NAMALWA (cell line): ENCODE measurements around the gene RBX1.
"Not testable (repeated sequence)": the region's sequence is repeated elsewhere in the genome, so short reads cannot be mapped to it uniquely, and the experiment has no call there.

Experiments
- DNase-seq: peaks from one replicate; pipeline ENCODE4 v3.0.0-alpha.2; 2015; ENCODE audit warnings: low spot score

RBX1 gene

DNA sequence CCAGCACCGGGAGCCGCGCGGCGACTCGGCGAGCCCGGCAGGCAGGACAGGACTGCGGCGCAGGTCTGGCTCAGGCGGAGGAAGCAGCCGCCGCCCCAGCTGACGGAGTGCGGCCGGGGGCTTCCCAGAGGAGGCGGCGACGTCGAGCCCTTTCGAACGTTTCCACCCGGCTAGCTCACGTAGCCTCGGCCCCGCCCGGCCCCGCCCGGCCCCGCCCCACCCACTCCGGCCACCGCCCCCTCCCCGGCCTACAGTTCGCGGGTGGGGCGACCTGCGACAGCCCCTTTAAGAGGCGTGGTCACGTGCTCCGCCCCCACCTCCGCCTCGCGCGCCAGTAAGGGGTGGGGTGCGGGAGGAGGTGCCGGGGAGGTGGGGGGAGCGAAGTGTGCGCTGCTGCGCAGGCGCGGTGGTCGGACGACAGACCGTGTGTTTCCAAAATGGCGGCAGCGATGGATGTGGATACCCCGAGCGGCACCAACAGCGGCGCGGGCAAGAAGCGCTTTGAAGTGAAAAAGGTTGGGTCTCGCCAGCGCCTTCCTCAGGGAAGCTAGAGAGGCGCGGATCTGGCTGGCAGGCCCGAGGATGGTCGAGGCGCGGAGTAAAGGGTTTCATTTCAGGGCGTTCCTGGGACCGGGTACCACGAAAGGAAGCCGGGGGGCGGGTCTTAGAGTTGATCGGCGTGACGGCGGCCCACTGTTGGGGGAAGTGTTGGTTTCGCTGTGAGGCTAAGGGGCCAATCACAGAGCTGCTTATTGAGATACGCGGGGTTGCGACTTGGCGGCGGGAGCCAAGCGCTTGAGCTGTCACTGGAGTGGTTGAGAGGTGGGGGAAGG, at the start of gene RBX1:
Gene RBX1, plus strand, starts transcription at position 417 of the 833 bp plus-strand sequence. Its CDS starts 21 bp downstream, at position 438.
- DNase-seq, result peak; percentile 98

- no peak for DNase-seq
Measured at GRCh38 chr22:40904101-40904500, 47.1 kb upstream of the RBX1 start.

GRCh38 chr22:40908895-40909294, 42.3 kb upstream of the RBX1 start:
- DNase-seq, result no peak

DNA sequence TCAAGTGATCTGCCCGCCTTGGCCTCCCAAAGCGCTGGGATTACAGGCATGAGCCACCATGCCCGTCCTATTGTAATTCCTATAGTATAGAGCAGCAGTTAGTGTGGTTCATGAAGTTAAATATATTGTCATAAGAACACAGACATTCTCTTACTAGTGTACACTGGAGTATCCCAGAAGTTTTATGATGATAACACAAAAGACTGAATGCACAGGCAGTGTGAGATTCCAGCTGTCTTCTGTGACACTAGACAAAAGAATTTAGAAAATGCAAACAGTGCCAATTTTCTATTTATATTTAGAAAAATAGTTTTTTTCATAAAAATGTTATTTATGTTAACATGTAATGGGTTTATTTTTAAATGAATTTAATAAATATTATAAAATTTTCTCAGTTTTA, 39.4 kb upstream of the RBX1 start:
- no peak for DNase-seq

DNA sequence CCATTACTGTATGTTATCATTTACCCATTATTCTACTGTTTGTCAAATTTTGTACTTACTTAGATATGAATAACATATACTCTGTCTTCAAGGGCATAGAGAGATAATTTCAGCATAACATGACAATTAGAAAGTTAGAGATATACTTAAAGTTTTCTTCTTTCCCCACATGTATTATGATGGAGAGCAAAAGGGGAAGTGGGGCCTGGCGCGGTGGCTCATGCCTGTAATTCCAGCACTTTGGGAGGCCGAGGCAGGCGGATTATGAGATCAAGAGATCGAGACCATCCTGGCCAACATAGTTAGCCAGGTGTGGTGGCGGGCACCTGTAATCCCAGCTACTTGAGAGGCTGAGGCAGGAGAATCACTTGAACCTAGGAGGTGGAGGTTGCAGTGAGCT, 38.2 kb upstream of the RBX1 start:
- not testable (repeated sequence) for DNase-seq

DNA sequence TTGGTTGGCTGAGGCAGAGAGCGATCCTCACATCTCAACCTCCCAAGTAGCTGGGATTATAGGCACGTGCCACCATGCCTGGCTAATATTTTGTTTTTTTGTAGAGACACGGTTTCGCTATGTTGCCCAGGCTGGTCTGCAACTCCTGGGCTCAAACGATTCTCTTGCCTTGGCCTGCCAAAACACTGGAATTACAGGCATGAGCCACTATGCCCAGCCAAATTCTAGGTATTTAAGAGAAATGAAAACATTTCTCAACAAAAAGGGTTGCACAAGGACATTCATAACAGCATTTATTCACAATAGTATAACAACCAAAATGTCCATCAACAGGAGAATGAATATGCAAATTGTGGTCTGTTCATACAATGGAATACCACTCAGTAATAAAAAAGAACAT, 31.7 kb upstream of the RBX1 start:
- DNase-seq, result no peak

DNA sequence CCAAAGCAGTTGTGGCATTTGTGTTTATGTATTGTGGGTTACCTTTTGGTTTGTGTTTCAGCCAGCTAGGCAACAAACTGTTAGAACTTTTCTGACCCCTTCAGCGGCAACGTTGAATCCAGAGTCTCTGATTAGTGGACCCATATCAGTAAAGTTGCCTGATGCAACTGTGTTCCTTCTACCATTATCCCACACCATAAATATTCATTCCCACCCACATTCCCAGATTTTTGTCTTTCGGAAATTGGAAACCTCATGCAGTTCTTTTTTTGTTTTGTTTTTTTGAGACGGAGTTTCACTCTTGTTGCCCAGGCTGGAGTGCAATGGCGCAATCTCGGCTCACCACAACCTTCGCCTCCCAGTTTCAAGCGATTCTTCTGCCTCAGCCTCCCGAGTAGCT, 30.7 kb upstream of the RBX1 start:
- no peak for DNase-seq

DNA sequence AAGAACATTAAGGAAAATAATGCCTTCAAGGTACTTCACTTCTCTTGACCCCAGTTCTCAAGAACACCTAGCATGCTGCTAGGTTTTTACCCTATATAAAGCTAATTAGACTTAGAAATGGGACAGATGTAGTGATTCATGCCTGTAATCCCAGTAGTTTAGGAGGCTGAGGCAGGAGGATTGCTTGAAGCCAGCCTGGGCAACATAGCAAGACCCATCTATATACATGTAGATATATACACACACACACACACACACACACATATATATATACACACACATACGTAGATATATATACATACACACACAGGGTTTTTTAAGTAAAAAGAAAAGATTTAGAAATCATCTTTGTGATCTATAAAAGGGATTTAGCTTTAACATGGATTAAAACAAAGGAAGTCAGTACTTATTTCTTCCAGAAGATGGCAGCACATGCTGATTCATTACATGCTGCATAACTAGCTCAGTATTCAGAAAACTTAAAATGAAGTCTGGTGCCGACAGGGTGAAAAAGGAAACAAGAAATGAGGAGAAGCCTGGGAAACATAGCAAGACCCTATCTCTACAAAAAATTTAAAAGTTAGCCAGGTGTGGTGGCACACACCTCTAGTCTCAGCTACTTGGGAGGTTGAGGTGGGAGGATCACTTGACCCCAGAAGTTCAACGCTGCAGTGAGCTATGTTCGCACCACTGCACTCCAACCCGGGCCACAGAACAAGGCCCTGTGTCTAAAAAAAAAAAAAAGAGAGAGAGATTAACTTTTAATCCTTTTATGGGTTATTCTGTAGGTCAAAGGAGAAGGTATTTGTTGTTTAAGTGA, 28.5 kb upstream of the RBX1 start:
- DNase-seq, result peak; percentile 83

- no peak for DNase-seq
Measured at GRCh38 chr22:40928657-40929056, 22.5 kb upstream of the RBX1 start.

DNA sequence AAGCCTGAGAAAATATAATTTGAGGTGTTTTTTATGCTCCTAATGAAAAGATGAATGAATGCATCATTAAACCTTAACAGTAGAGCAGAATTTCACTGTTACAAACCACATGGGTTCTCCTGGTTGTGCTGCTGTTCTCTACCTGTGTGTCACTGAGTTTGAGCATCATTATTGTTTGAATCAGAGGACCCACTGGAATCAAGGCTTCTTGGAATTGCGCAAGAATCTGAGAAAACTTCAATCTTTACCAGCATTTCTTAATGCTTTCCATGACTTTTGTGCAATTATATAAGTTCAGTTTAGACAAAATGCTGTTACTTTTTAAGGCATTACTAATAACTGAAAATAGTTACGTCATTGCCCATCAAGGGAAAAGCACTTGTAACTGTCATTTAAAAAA, 18.8 kb upstream of the RBX1 start:
- DNase-seq, result no peak

DNA sequence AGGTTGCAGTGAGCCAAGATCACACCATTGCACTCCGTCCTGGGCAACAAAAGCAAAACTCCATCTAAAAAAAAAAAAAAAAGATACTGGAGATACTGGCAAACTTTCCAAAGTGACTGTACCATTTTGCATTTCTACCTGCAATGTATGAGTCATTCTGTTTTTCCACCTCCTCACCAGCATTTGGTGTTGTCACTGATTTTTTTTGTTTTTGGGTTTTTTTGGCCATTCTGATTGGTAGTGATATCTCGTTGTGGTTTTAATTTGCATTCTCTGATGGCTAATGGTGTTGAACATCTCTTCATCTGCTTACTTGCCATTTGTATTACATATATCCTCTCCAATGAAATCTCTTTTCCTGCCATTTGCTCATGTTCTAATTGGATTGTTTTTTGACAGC, 12.0 kb upstream of the RBX1 start:
- DNase-seq, result peak; percentile 23

DNA sequence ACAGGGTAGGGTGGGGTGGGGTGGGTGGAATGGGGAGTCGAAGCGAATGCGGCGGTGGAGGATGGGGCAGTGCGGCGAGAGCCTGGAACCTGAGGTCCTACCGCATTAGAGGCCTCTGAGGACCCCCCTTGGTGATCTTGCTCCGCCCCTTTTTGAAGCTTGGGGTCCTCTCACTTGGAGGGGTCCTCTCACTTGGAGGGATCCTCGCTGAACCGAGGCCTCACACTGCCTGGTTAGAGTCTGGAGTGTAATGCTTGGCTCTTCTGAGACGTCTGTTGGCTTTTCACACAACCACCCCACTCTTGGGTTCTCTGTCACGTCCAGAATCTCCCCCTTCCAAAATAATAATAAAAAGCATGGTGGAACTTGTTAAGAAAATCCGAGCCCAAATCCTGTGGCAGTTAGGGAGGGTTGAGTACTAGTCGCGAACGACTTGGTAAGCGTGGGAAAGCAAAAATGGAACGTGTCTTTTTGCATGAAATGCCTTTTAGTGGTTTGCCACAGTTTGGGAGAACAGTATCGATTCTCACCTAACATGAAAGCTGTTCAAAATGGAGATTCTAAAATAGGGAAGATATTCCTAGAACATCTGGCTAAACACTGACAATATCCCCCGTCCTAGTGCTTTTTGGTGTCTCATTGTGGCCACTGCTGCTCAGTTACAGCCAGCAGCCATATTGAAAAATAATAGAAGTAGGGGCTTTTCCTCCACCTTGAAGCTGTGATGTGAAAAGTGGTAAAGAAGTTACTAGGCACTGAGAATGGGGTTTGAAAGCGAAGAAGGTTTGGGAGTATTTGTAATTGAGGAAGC, 822 bp downstream of the RBX1 start:
- peak; percentile 68 for DNase-seq

- no peak for DNase-seq
Measured at GRCh38 chr22:40953471-40953870, 2.3 kb downstream of the RBX1 start.

DNA sequence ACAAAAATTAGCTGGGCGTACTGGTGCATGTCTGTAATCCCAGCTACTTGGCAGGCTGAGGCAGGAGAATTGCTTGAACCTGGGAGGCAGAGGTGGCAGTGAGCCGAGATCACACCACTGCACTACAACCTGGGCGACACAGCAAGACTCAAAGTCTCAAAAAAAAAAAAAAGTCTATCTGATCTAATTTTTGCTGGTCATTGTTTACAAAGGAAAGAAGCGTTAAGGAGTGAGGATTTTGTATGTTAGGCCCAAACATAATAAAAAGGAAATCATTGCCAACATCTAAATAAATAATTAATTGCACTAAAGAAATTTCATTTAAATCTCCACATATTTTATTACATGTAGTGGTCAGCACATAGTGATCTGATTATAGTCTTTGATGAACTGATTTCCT, 2.9 kb downstream of the RBX1 start:
- no peak for DNase-seq

GRCh38 chr22:40955571-40955970, 4.4 kb downstream of the RBX1 start:
- DNase-seq, result no peak

DNA sequence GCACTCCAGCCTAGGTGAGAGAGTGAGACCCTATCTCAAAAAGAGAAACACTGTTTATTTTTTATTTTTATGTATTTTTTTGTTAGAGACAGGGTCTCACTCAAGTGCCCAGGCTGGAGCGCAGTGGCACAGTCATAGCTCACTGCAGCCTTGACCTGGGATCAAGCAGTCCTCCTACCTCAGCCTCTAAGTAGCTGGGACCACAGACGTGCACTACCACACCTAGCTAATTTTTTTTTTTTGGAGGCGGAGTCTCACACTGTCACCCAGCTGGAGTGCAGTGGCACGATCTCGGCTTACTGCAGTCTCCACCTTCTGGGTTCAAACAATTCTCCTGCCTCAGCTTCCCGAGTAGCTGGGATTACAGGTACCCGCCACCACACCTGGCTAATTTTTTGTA, 6.4 kb downstream of the RBX1 start:
- no peak for DNase-seq

DNA sequence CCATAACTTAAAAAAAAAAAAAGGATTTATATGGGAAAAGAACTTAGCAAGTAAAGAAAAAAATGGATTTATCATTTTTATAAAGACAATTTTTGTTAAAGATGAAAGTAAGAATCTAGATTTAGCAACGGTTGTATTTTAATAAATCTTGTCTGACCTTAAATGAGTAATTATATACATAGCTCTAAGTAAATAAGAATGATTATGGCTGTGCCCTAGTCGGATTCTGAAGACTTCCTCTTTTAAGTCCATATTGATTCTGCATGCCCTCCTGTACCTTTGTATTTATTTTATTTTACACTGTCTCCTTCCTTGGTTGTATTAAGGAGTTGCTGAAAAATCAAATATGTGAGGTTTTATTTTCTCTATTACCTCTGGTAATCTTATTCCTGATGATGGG, 7.1 kb downstream of the RBX1 start:
- DNase-seq, result no peak

GRCh38 chr22:40960145-40960544, 9.0 kb downstream of the RBX1 start:
- DNase-seq, result no peak

DNA sequence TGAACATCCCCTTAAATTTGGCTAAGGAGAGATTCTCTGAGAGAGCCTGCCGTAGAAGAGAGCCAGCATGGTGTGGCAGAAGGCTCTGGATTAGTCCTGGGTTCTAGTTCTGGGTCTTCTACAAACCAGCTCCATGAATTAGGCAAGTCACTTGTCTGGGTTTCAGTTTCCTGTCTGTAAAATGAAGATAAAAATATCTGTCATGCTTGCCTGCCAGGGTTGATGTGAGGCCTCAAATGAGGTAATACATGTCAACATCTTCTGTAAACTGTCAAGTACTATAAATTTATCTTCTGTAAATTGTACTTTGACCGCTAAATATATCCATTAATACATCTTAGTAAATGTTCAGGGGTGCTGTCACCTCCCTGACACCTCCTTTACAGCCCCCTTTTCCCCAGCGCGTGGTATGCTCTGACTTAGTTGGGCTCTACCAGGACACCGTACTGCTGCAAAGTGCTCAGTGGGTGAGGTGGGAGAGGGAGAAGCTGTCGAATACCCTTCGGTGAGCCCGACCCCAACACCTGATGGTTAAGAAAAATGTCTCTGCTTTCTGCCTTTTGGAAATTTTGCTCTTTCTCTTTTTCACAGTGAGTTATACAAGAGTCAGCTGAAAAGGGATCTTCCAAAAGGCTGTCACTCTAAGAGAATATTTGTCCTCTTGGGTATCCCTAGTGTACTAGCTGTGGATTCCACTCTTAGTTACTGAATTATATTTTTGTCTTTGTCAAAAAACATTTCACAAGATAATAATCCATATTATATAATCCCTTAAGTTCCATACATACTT, 15.0 kb downstream of the RBX1 start:
- no peak for DNase-seq

- no peak for DNase-seq
Measured at GRCh38 chr22:40966726-40967085, 15.5 kb downstream of the RBX1 start.

- DNase-seq, result no peak
Measured at GRCh38 chr22:40967111-40967760, 16.1 kb downstream of the RBX1 start.
